Astrocyte (in vitro differentiated cells and primary cell): ENCODE data around the gene APOM. TPM values are rescaled to one million over a fixed set of nuclear protein-coding genes. Genes with fewer than 3 reads are reported as not detected.

Experiments used
- DNase-seq: peaks from one replicate; pipeline ENCODE4 v3.0.0-alpha.2; 2010; ENCODE audit warnings: low read depth
- FAIRE-seq: peaks from 2 replicates; lab custom pipeline; 2011; peaks lifted over from hg19 to GRCh38; lab: Jason Lieb, UNC
- H2AFZ ChIP-seq: 2 replicates; pipeline ENCODE4 v1.6.0; 2012; ENCODE audit warnings: low read depth, low read length, inconsistent platforms
- H3K27ac ChIP-seq: 2 replicates; pipeline ENCODE4 v1.5.1; 2011; ENCODE audit warnings: low read depth, low read length, inconsistent platforms
- H3K27me3 ChIP-seq: 2 replicates; pipeline ENCODE4 v1.6.0; 2011; ENCODE audit warnings: low read length, inconsistent platforms; ENCODE audit not compliant: insufficient read depth
- H3K36me3 ChIP-seq: 2 replicates; pipeline ENCODE4 v1.5.1; 2011; ENCODE audit warnings: low read length, inconsistent platforms; ENCODE audit not compliant: insufficient read depth
- H3K4me1 ChIP-seq: 2 replicates; pipeline ENCODE4 v1.5.1; 2011; ENCODE audit warnings: low read length, inconsistent platforms; ENCODE audit not compliant: insufficient read depth
- H3K4me2 ChIP-seq: 2 replicates; pipeline ENCODE4 v1.6.0; 2012; ENCODE audit warnings: low read length, inconsistent platforms
- H3K4me3 ChIP-seq: 2 replicates; pipeline ENCODE4 v1.5.1; 2011; ENCODE audit warnings: low read depth, mild to moderate bottlenecking, low read length, inconsistent platforms; ENCODE audit not compliant: insufficient read depth
- H3K79me2 ChIP-seq: 2 replicates; pipeline ENCODE4 v1.6.0; 2012; ENCODE audit warnings: mild to moderate bottlenecking, low read length, inconsistent platforms; ENCODE audit not compliant: insufficient read depth
- H3K9ac ChIP-seq: 2 replicates; pipeline ENCODE4 v1.6.0; 2012; ENCODE audit warnings: mild to moderate bottlenecking, low read length, inconsistent platforms
- H3K9me3 ChIP-seq: 2 replicates; pipeline ENCODE4 v1.5.1; 2012; ENCODE audit warnings: low read depth, mild to moderate bottlenecking, low read length, inconsistent platforms; ENCODE audit not compliant: insufficient read depth
- H4K20me1 ChIP-seq: 2 replicates; pipeline ENCODE4 v1.6.0; 2012; ENCODE audit warnings: low read length, inconsistent platforms; ENCODE audit not compliant: insufficient read depth
- H3K27ac Mint-ChIP-seq: one replicate; pipeline ENCODE4 v1.8.0; 2021; ENCODE audit warnings: mild to moderate bottlenecking, mixed read lengths; ENCODE audit not compliant: unreplicated experiment
- H3K27me3 Mint-ChIP-seq: one replicate; pipeline ENCODE4 v1.8.0; 2021; ENCODE audit warnings: low read depth, mixed read lengths; ENCODE audit not compliant: unreplicated experiment
- H3K36me3 Mint-ChIP-seq: one replicate; pipeline ENCODE4 v1.8.0; 2021; ENCODE audit warnings: low read depth, mixed read lengths; ENCODE audit not compliant: unreplicated experiment
- H3K4me1 Mint-ChIP-seq: one replicate; pipeline ENCODE4 v1.8.0; 2021; ENCODE audit warnings: low read depth, mixed read lengths; ENCODE audit not compliant: unreplicated experiment
- H3K4me3 Mint-ChIP-seq: one replicate; pipeline ENCODE4 v1.8.0; 2021; ENCODE audit warnings: mild to moderate bottlenecking, moderate library complexity, mixed read lengths; ENCODE audit not compliant: unreplicated experiment
- H3K9me3 Mint-ChIP-seq: one replicate; pipeline ENCODE4 v1.8.0; 2021; ENCODE audit warnings: mild to moderate bottlenecking, mixed read lengths; ENCODE audit not compliant: unreplicated experiment
- CTCF ChIP-seq: IDR thresholded peaks from 2 replicates; pipeline ENCODE4 v1.5.1; 2011; ENCODE audit warnings: low read depth, mild to moderate bottlenecking, inconsistent platforms, low read length, moderate library complexity; ENCODE audit not compliant: insufficient read depth
- EZH2 ChIP-seq: IDR thresholded peaks from 2 replicates; pipeline ENCODE4 v1.6.1; 2012; ENCODE audit warnings: mild to moderate bottlenecking, low read length, inconsistent platforms; ENCODE audit not compliant: insufficient read depth
- total RNA-seq: library from RNA; stranded (reverse); gene quantifications from 2 replicates; pipeline ENCODE4 v1.2.1, GENCODE V29; 2021

The APOM gene
- total RNA-seq, 1 donor from 2014 or later, result 0.89 TPM

- Mint-ChIP-seq H3K9me3 (no peaks in the 10 kb centered on the region), H3K36me3 (peaks cover 11% of the 10 kb centered on the region), H3K27me3 (no peaks in the 10 kb centered on the region), H3K4me3 (no peak overlapping the region), H3K27ac (no peak overlapping the region), H3K4me1 (peaks cover 16% of the 10 kb centered on the region)
- H2AFZ ChIP-seq, result no peak overlapping the region
- no peak overlapping the region for H3K4me2 ChIP-seq
- peaks cover 3% of the 10 kb centered on the region for H3K79me2 ChIP-seq
- DNase-seq (no peak), FAIRE-seq (no peak)
- H3K27me3 ChIP-seq, result no peaks in the 10 kb centered on the region
- no peak for TF ChIP-seq EZH2
- TF ChIP-seq CTCF, result no peak
- no peak overlapping the region for H3K9ac ChIP-seq
- no peak overlapping the region for H3K4me3 ChIP-seq
- H3K4me1 ChIP-seq, result peaks cover 5% of the 10 kb centered on the region
- H3K27ac ChIP-seq, result no peak overlapping the region
- peaks cover 16% of the 10 kb centered on the region for H4K20me1 ChIP-seq
- peaks cover 29% of the 10 kb centered on the region for H3K36me3 ChIP-seq
- no peaks in the 10 kb centered on the region for H3K9me3 ChIP-seq
Observed at GRCh38 chr6:31692886-31693285, 37.2 kb downstream of the APOM start.

GRCh38 chr6:31693535-31693934, 37.8 kb downstream of the APOM start:
- TF ChIP-seq CTCF (no peak), EZH2 (no peak)
- no peak overlapping the region for H3K4me2 ChIP-seq
- no peak for DNase-seq
- peaks cover 3% of the 10 kb centered on the region for H3K79me2 ChIP-seq
- Mint-ChIP-seq H3K27me3 (no peaks in the 10 kb centered on the region), H3K9me3 (no peaks in the 10 kb centered on the region), H3K4me1 (peaks cover 16% of the 10 kb centered on the region), H3K36me3 (peaks cover 8% of the 10 kb centered on the region), H3K27ac (no peak overlapping the region), H3K4me3 (no peak overlapping the region)
- H3K36me3 ChIP-seq, result peaks cover 25% of the 10 kb centered on the region
- peaks cover 5% of the 10 kb centered on the region for H3K4me1 ChIP-seq
- no peak overlapping the region for H3K4me3 ChIP-seq
- no peak overlapping the region for H3K27ac ChIP-seq
- no peaks in the 10 kb centered on the region for H3K9me3 ChIP-seq
- H2AFZ ChIP-seq, result no peak overlapping the region
- no peak for FAIRE-seq
- H4K20me1 ChIP-seq, result peaks cover 16% of the 10 kb centered on the region
- no peak overlapping the region for H3K9ac ChIP-seq
- no peaks in the 10 kb centered on the region for H3K27me3 ChIP-seq

- H3K9ac ChIP-seq, result peak overlapping the region; percentile 34
- FAIRE-seq, result no peak
- no peak overlapping the region for H2AFZ ChIP-seq
- Mint-ChIP-seq H3K27me3 (no peaks in the 10 kb centered on the region), H3K4me3 (peak overlapping the region; percentile 34), H3K36me3 (peaks cover 6% of the 10 kb centered on the region), H3K4me1 (peaks cover 15% of the 10 kb centered on the region), H3K27ac (no peak overlapping the region), H3K9me3 (no peaks in the 10 kb centered on the region)
- peaks cover 15% of the 10 kb centered on the region for H3K36me3 ChIP-seq
- H3K79me2 ChIP-seq, result peaks cover 34% of the 10 kb centered on the region
- peaks cover 37% of the 10 kb centered on the region for H4K20me1 ChIP-seq
- TF ChIP-seq EZH2 (no peak), CTCF (no peak)
- H3K4me1 ChIP-seq, result peaks cover 12% of the 10 kb centered on the region
- DNase-seq, result no peak
- H3K27me3 ChIP-seq, result no peaks in the 10 kb centered on the region
- H3K4me3 ChIP-seq, result no peak overlapping the region
- no peak overlapping the region for H3K27ac ChIP-seq
- H3K4me2 ChIP-seq, result no peak overlapping the region
- H3K9me3 ChIP-seq, result no peaks in the 10 kb centered on the region
Observed at GRCh38 chr6:31697555-31697954, 41.9 kb downstream of the APOM start.
